Activated T-cell treated with anti-CD3 and anti-CD28 coated beads, Interleukin-2, amount 50 U/mL, for 4 hours (primary cell): Measurements from ENCODE around the gene TMEM190. TPM values are rescaled to one million over a fixed set of nuclear protein-coding genes. Genes with fewer than 3 reads are reported as not detected.

ENCODE experiments used
- total RNA-seq, 3 donors: library from RNA; stranded (reverse); gene quantifications; one replicate each; pipeline ENCODE4 v1.2.1, GENCODE V29; 2021

Gene TMEM190
- total RNA-seq, 3 donors from 2014 or later, result not detected

Other genes starting within 250 kb of the TMEM190 start
- gene TNNT1, start 227.6 kb upstream of the TMEM190 start, total RNA-seq, result not detected
- not detected for gene TNNI3, start 219.1 kb upstream of the TMEM190 start, total RNA-seq
- under 1 TPM in 2 of 3 donors, not detected in 1; 0.25 to 0.45 TPM for gene DNAAF3, start 210.2 kb upstream of the TMEM190 start, total RNA-seq
- gene SYT5, start 196.5 kb upstream of the TMEM190 start, total RNA-seq, result not detected
- under 1 TPM; 0.11 to 0.38 (median 0.11) TPM for gene PTPRH, start 167.3 kb upstream of the TMEM190 start, total RNA-seq
- 1 to 10 TPM; 5.8 to 6.9 (median 6.2) TPM for gene TMEM86B, start 148.1 kb upstream of the TMEM190 start, total RNA-seq
- 100 to 1,000 TPM; 256 to 326 (median 285) TPM for gene PPP6R1, start 117.8 kb upstream of the TMEM190 start, total RNA-seq
- gene HSPBP1, start 96.7 kb upstream of the TMEM190 start, total RNA-seq, result 100 to 1,000 TPM; 113 to 139 (median 121) TPM
- 1 to 10 TPM; 4.0 to 6.5 (median 5.0) TPM for gene BRSK1, start 92.8 kb upstream of the TMEM190 start, total RNA-seq
- not detected for gene TMEM150B, start 51.5 kb upstream of the TMEM190 start, total RNA-seq
- gene KMT5C, start 37.0 kb upstream of the TMEM190 start, total RNA-seq, result 1 to 10 TPM; 8.1 to 9.2 (median 8.6) TPM
- gene COX6B2, start 22.1 kb upstream of the TMEM190 start, total RNA-seq, result not detected
- gene GARIN5B, start 13.6 kb upstream of the TMEM190 start, total RNA-seq, result not detected
- under 1 TPM; 0.18 to 0.46 (median 0.35) TPM for gene IL11, start 6.4 kb upstream of the TMEM190 start, total RNA-seq
- gene TMEM238, start 7.5 kb downstream of the TMEM190 start, total RNA-seq, result 1 to 10 TPM; 6.1 to 8.8 (median 8.4) TPM
- 1,000 to 10,000 TPM; 3,242 to 3,402 (median 3,363) TPM for gene RPL28, start 9.1 kb downstream of the TMEM190 start, total RNA-seq
- gene UBE2S, start 31.0 kb downstream of the TMEM190 start, total RNA-seq, result 100 to 1,000 TPM; 226 to 281 (median 237) TPM
- gene SHISA7, start 66.5 kb downstream of the TMEM190 start, total RNA-seq, result not detected
- gene ISOC2, start 84.8 kb downstream of the TMEM190 start, total RNA-seq, result 10 to 100 TPM; 63.2 to 65.1 (median 64.5) TPM
- not detected for gene C19orf85, start 87.9 kb downstream of the TMEM190 start, total RNA-seq
- 10 to 100 TPM; 11.0 to 12.6 (median 12.1) TPM for gene ZNF628, start 99.8 kb downstream of the TMEM190 start, total RNA-seq
- 10 to 100 TPM; 16.0 to 23.4 (median 17.6) TPM for gene NAT14, start 108.4 kb downstream of the TMEM190 start, total RNA-seq
- under 1 TPM; 0.29 to 0.66 (median 0.38) TPM for gene SSC5D, start 111.6 kb downstream of the TMEM190 start, total RNA-seq
- not detected for gene SBK2, start 160.3 kb downstream of the TMEM190 start, total RNA-seq
- gene SBK3, start 168.7 kb downstream of the TMEM190 start, total RNA-seq, result not detected
- 10 to 100 TPM; 10.1 to 12.2 (median 11.0) TPM for gene ZNF579, start 204.0 kb downstream of the TMEM190 start, total RNA-seq
- gene FIZ1, start 222.7 kb downstream of the TMEM190 start, total RNA-seq, result 10 to 100 TPM; 31.4 to 35.5 (median 34.4) TPM
- 10 to 100 TPM; 12.5 to 12.6 (median 12.6) TPM for gene ZNF524, start 223.5 kb downstream of the TMEM190 start, total RNA-seq
- gene ZNF865, start 228.8 kb downstream of the TMEM190 start, total RNA-seq, result 10 to 100 TPM; 14.5 to 15.9 (median 15.4) TPM
- 1 to 10 TPM; 3.3 to 3.4 (median 3.4) TPM for gene ZNF784, start 247.7 kb downstream of the TMEM190 start, total RNA-seq